ENCODE results near the gene STXBP4.

STXBP4 gene

DNA sequence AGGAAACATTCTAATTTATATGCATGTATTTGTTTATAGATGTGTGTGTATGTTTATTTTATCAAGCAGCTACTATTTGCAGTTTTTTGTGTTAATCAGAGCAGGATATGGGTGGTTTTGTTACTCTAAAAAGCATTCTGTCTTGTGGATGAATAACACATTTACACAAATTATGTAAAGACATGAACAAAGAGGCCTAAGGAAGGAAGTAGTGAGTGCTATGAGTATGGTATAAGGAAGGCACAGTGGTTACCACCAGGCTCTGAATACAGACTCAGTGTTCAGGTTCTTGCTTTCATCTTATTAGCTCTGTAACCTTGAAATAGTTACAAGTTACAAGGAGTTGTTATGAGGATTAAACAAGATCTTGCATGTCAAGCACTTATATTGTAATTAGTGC, 33.9 kb downstream of the STXBP4 start:
- TF ChIP-seq, protein P1, sequence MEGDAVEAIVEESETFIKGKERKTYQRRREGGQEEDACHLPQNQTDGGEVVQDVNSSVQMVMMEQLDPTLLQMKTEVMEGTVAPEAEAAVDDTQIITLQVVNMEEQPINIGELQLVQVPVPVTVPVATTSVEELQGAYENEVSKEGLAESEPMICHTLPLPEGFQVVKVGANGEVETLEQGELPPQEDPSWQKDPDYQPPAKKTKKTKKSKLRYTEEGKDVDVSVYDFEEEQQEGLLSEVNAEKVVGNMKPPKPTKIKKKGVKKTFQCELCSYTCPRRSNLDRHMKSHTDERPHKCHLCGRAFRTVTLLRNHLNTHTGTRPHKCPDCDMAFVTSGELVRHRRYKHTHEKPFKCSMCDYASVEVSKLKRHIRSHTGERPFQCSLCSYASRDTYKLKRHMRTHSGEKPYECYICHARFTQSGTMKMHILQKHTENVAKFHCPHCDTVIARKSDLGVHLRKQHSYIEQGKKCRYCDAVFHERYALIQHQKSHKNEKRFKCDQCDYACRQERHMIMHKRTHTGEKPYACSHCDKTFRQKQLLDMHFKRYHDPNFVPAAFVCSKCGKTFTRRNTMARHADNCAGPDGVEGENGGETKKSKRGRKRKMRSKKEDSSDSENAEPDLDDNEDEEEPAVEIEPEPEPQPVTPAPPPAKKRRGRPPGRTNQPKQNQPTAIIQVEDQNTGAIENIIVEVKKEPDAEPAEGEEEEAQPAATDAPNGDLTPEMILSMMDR (IDR thresholded peaks at IDR 0.05) = no peak

GRCh38 chr17:55004484-55004883, 35.9 kb downstream of the STXBP4 start:
- TF ChIP-seq, protein P1 (IDR thresholded peaks at IDR 0.05) = no peak

DNA sequence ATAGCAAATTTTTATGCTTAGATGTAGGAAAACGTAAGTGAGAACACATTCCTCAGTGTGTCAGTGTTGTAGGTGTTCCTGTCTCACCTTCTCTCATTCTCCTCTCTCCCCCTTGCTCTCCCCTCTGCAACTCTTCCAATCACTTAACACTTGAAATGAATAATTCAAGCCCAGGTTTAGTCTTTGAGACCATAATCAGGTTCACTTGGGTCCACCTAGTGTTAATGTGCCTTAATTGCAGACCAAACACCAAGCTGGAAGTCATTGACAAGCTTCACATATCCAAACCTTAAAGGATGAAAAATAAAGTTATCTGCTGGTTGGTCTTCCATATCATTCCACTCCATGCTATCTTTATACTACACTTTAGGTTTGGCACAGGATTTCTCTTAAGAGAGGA, 37.0 kb downstream of the STXBP4 start:
- TF ChIP-seq, protein P1 (IDR thresholded peaks at IDR 0.05) = peak; percentile 77

- TF ChIP-seq, protein P1 (IDR thresholded peaks at IDR 0.05) = no peak
Measured at GRCh38 chr17:55023626-55024025, 55.1 kb downstream of the STXBP4 start.

DNA sequence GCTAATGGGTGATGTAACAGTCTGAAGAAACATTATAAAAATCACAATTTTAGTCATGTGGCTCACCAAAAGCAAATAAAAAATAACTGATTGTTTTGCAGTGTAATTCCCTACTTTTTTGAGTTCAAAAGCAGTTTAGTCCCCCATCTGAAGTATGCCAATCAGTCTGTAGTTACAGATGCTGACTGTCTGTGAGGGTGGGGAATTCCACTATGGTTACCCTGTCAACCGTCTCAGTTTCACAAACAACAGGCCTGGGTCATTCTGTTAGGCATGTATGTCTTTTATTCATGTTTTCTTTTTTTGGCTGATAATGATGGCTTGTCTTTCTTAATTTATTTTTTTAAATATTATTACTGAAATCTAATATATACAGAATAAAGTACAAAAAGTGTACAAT, 69.3 kb downstream of the STXBP4 start:
- TF ChIP-seq, protein P1 (IDR thresholded peaks at IDR 0.05) = no peak

GRCh38 chr17:55038291-55038690, 69.7 kb downstream of the STXBP4 start:
- TF ChIP-seq, protein P1 (IDR thresholded peaks at IDR 0.05) = no peak

DNA sequence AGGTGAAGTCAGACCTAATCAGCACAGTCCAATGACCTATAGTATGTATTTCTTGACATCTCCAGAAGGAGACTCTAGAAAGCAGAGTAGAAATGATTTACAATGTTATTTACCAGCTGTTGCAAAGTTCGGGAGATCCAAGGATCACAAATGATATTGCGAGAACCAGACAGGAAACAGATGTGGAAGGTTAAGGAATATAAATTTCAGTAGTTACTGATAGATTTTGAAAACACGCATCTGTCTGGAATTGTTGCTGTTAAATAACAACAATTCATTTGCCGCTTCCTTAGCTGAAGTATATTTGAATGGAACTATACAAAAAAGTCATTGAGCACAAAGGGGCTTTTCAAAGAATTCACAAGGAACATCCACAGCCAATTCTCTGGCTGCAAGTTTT, 72.0 kb downstream of the STXBP4 start:
- TF ChIP-seq, protein P1 (IDR thresholded peaks at IDR 0.05) = no peak

DNA sequence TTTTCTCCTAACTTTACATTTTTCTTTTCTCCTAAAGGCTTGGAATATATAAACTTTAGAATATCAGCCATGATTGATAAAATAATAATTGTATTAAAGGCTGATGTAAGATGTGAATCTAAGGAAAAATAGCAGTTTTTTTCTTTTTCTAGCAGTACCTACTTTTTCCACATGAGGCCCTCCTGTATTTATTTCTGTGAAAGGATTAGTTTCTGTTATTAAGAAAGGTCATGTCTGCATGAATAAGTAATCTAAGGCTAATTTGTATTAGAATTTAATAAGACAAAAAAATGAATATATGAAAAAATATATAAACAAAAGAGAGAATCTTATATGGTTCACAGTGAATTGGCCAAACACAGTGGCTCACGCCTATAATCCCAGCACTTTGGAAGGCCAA, 85.3 kb downstream of the STXBP4 start:
- TF ChIP-seq, protein P1 (IDR thresholded peaks at IDR 0.05) = peak; percentile 65

Data from LNCAP (cell line).